Thyroid gland (tissue), 4 donors: ENCODE data around the gene NPAS4.
"Not testable (repeated sequence)": the region's sequence is repeated elsewhere in the genome, so short reads cannot be mapped to it uniquely, and the experiment has no call there.

Source experiments
- CTCF ChIP-seq, 6 experiments: fragments of 200-600 bp in 3 of 6; fragments of 450-650 bp in 3 of 6; sonication (generic) in 3 of 6; IDR thresholded peaks; one replicate each; pipeline ENCODE4 v1.5.1; 2016 to 2019; ENCODE audit warnings: antibody characterized with exemption in 6 of 6, mild to moderate bottlenecking in 2 of 6, inconsistent platforms in 1 of 6, moderate library complexity in 1 of 6
- POLR2A ChIP-seq, 2 donors: fragments of 450-650 bp; IDR thresholded peaks; one replicate each; pipeline ENCODE4 v1.6.1; 2017; ENCODE audit warnings: antibody characterized with exemption in 2 of 2, mild to moderate bottlenecking in 2 of 2, moderate library complexity in 1 of 2

GRCh38 chr11:66431871-66432329, 11.1 kb downstream of the NPAS4 start:
- not testable (repeated sequence) for TF ChIP-seq POLR2A, CTCF (IDR thresholded peaks at IDR 0.05)
